Erythroblast (primary cell): ENCODE measurements around the gene SCIN.

Experiments
- GATA1 ChIP-seq: IDR thresholded peaks from 2 replicates; pipeline ENCODE4 v1.6.1; 2011; ENCODE audit warnings: low read depth, mild to moderate bottlenecking, control low read depth, low read length, moderate library complexity
- POLR2A ChIP-seq: IDR thresholded peaks from 2 replicates; pipeline ENCODE4 v1.6.1; 2011; ENCODE audit warnings: mild to moderate bottlenecking, low read length

- TF ChIP-seq POLR2A (no peak), GATA1 (no peak)
Measured at GRCh38 chr7:12630513-12630819, 59.9 kb downstream of the SCIN start.
